MCF 10A (cell line): ENCODE data around the gene LCP2. TPM values are rescaled to one million over a fixed set of nuclear protein-coding genes. Genes with fewer than 3 reads are reported as not detected.

Experiments used
- BruUV-seq: library from RNA; stranded (reverse); fragments of 400-500 nt; replicated peaks from 2 replicates; lab custom pipeline; 2021; lab: Mats Ljungman, UMichigan
- CTCF ChIA-PET: fragments of 300-600 bp; sonication (Branson Sonifier 250); formaldehyde crosslinking; extraction: SDS; loops from one replicate; lab custom pipeline; 2021; ENCODE audit warnings: antibody characterized with exemption, inconsistent platforms; lab: Yijun Ruan, JAX
- POLR2A ChIA-PET: fragments of 300-600, 350-650 bp; sonication (Branson Sonifier 250); formaldehyde crosslinking; extraction: SDS; loops from one replicate; lab custom pipeline; 2020; ENCODE audit warnings: antibody characterized with exemption, inconsistent platforms; lab: Yijun Ruan, JAX
- DNase-seq: peaks from one replicate; pipeline ENCODE4 v3.0.0-alpha.2; 2018; ENCODE audit not compliant: unreplicated experiment
- H3K27ac Mint-ChIP-seq: one replicate; pipeline ENCODE4 v1.8.0; 2022; ENCODE audit warnings: mild to moderate bottlenecking, low read depth, mixed read lengths; ENCODE audit not compliant: unreplicated experiment
- H3K27me3 Mint-ChIP-seq: one replicate; pipeline ENCODE4 v1.8.0; 2022; ENCODE audit warnings: mixed read lengths; ENCODE audit not compliant: insufficient read depth, unreplicated experiment
- H3K36me3 Mint-ChIP-seq: one replicate; pipeline ENCODE4 v1.8.0; 2022; ENCODE audit warnings: mild to moderate bottlenecking, moderate library complexity, mixed read lengths; ENCODE audit not compliant: insufficient read depth, unreplicated experiment
- H3K4me1 Mint-ChIP-seq: one replicate; pipeline ENCODE4 v1.8.0; 2022; ENCODE audit warnings: mixed read lengths; ENCODE audit not compliant: insufficient read depth, unreplicated experiment
- H3K4me3 Mint-ChIP-seq: one replicate; pipeline ENCODE4 v1.8.0; 2022; ENCODE audit warnings: mild to moderate bottlenecking, moderate library complexity, mixed read lengths; ENCODE audit not compliant: unreplicated experiment
- H3K9me3 Mint-ChIP-seq: one replicate; pipeline ENCODE4 v1.8.0; 2022; ENCODE audit warnings: mixed read lengths; ENCODE audit not compliant: unreplicated experiment
- CTCF ChIP-seq: fragments of 200-600 bp; IDR thresholded peaks from one replicate; pipeline ENCODE4 v1.8.0; 2022; ENCODE audit warnings: antibody characterized with exemption, mild to moderate bottlenecking; ENCODE audit not compliant: unreplicated experiment
- intact Hi-C: fragments of 100-400 bp; cut with micrococcal nuclease; formaldehyde crosslinking; loops from 2 replicates; pipeline ENCODE4 v1.14.1; 2022
- total RNA-seq: library from RNA; stranded (reverse); gene quantifications from 2 replicates; pipeline ENCODE4 v1.2.3, GENCODE V29; 2022

LCP2 gene
- total RNA-seq, 1 experiment from 2014 or later: not detected

GRCh38 chr5:170316937-170317336 lies 19.4 kb upstream of the LCP2 start:
- ChIA-PET CTCF (interaction anchor here (0.7 to 1.0 kb wide), 3 partner anchors 49 to 118 kb away, joined by 3 to 4 read pairs (median 4); no protein-coding TSS in a partner anchor), POLR2A (interaction anchor here (0.8 kb wide), 1 partner anchor 23 kb away, joined by 4 read pairs; no protein-coding TSS in a partner anchor)
- TF ChIP-seq CTCF: no peak
- H3K27me3 Mint-ChIP-seq: no peaks in the 10 kb centered on the region
- DNase-seq: no peak
- H3K4me1 Mint-ChIP-seq: peaks cover 8% of the 10 kb centered on the region
- no TSS peak for BruUV-seq
- H3K4me3 Mint-ChIP-seq: no peak overlapping the region
- no peaks in the 10 kb centered on the region for H3K9me3 Mint-ChIP-seq
- H3K27ac Mint-ChIP-seq: no peak overlapping the region
- intact Hi-C loops: no loop called here
- H3K36me3 Mint-ChIP-seq: no peaks in the 10 kb centered on the region

- H3K36me3 Mint-ChIP-seq: no peaks in the 10 kb centered on the region
- no peak for TF ChIP-seq CTCF
- intact Hi-C loops: no loop called here
- peaks cover 16% of the 10 kb centered on the region for H3K4me1 Mint-ChIP-seq
- ChIA-PET POLR2A (no interaction called here), CTCF (interaction anchor here (0.5 to 1.8 kb wide), 4 partner anchors 12 to 965 kb away, joined by 3 to 5 read pairs (median 4); no protein-coding TSS in a partner anchor)
- H3K27ac Mint-ChIP-seq: no peak overlapping the region
- BruUV-seq: no TSS peak
- H3K9me3 Mint-ChIP-seq: no peaks in the 10 kb centered on the region
- no peak for DNase-seq
- H3K4me3 Mint-ChIP-seq: no peak overlapping the region
- H3K27me3 Mint-ChIP-seq: no peaks in the 10 kb centered on the region
Observed at GRCh38 chr5:170315154-170315553, 17.6 kb upstream of the LCP2 start.

- Mint-ChIP-seq H3K4me1 (peaks cover 16% of the 10 kb centered on the region), H3K9me3 (no peaks in the 10 kb centered on the region), H3K4me3 (no peak overlapping the region), H3K27ac (no peak overlapping the region), H3K27me3 (no peaks in the 10 kb centered on the region), H3K36me3 (no peaks in the 10 kb centered on the region)
- intact Hi-C loops: no loop called here
- TF ChIP-seq CTCF: no peak
- DNase-seq: no peak
- no TSS peak for BruUV-seq
- POLR2A ChIA-PET: no interaction called here
- CTCF ChIA-PET: interaction anchor here (0.5 to 1.8 kb wide), 3 partner anchors 11 to 966 kb away, joined by 3 to 7 read pairs (median 5); no protein-coding TSS in a partner anchor
Observed at GRCh38 chr5:170314541-170315095, 17.0 kb upstream of the LCP2 start.

- no TSS peak for BruUV-seq
- Mint-ChIP-seq H3K36me3 (no peaks in the 10 kb centered on the region), H3K4me1 (peaks cover 16% of the 10 kb centered on the region), H3K9me3 (no peaks in the 10 kb centered on the region), H3K27me3 (no peaks in the 10 kb centered on the region), H3K4me3 (no peak overlapping the region), H3K27ac (no peak overlapping the region)
- intact Hi-C loops: no loop called here
- POLR2A ChIA-PET: no interaction called here
- no peak for TF ChIP-seq CTCF
- CTCF ChIA-PET: interaction anchor here (0.5 to 1.8 kb wide), 7 partner anchors 11 to 407 kb away, joined by 3 to 7 read pairs (median 3); partner anchors contain the start of gene INSYN2B
- no peak for DNase-seq
Observed at GRCh38 chr5:170313816-170314215, 16.2 kb upstream of the LCP2 start.
